ENCODE measurements around the gene LAT. TPM values are rescaled to one million over a fixed set of nuclear protein-coding genes. Genes with fewer than 3 reads are reported as not detected.

Gene LAT
- total RNA-seq, 2 experiments from 2014 or later: 17.5 to 19.8 TPM

GRCh38 chr16:28983644-28984043, 1.2 kb upstream of the LAT start:
- Histone ChIP-seq H3K4me2 (ENCODE audit: low read length) (no peak overlapping the region), H3K27ac (ENCODE audit: low read depth, low read length, poor library complexity, severe bottlenecking) (no peak overlapping the region), H4K20me1 (ENCODE audit: insufficient read depth, low read length) (no peaks in the 10 kb centered on the region), H3K9me3 (ENCODE audit: low read length) (peaks cover 10% of the 10 kb centered on the region), H3K79me2 (ENCODE audit: insufficient read depth, low read depth, low read length) (no peaks in the 10 kb centered on the region), H3K4me3 (ENCODE audit: low read depth, low read length, poor library complexity, severe bottlenecking) (no peak overlapping the region), H3K4me1 (ENCODE audit: insufficient read depth, low read length, poor library complexity, severe bottlenecking) (peaks cover 17% of the 10 kb centered on the region), H3K36me3 (ENCODE audit: insufficient read depth, low read length) (peaks cover 27% of the 10 kb centered on the region), H3K9me2 (ENCODE audit: insufficient read depth, low read length) (no peaks in the 10 kb centered on the region), H2AFZ (ENCODE audit: low read length) (no peak overlapping the region)
- no TSS peak for BruUV-seq (replicated peaks)
- no peak for TF ChIP-seq EZH2phosphoT487 (IDR thresholded peaks at IDR 0.05; ENCODE audit: borderline replicate concordance, low read depth, low read length)
- TF ChIP-seq CTCF (conservative IDR thresholded peaks at IDR 0.05; ENCODE audit: low read length): no peak
- POLR2A ChIA-PET: interaction anchor here (0.6 kb wide), 1 partner anchor 172 kb away, joined by 4 read pairs; no protein-coding TSS in a partner anchor
- intact Hi-C loops (cut with micrococcal nuclease; ENCODE audit: unreplicated experiment): no loop called here
- DNase-seq (ENCODE audit: low spot score): no peak
- CTCF ChIA-PET (ENCODE audit: unreplicated experiment): interaction anchor here (1.5 kb wide), 1 partner anchor 10 kb away, joined by 4 read pairs; the partner anchor contains the start of gene SPNS1

GRCh38 chr16:28984091-28984490, 761 bp upstream of the LAT start:
- Histone ChIP-seq H3K79me2 (ENCODE audit: insufficient read depth, low read depth, low read length) (no peaks in the 10 kb centered on the region), H3K4me3 (ENCODE audit: low read depth, low read length, poor library complexity, severe bottlenecking) (no peak overlapping the region), H2AFZ (ENCODE audit: low read length) (no peak overlapping the region), H3K4me2 (ENCODE audit: low read length) (peak overlapping the region; percentile 81), H3K9me2 (ENCODE audit: insufficient read depth, low read length) (no peaks in the 10 kb centered on the region), H3K9me3 (ENCODE audit: low read length) (peaks cover 10% of the 10 kb centered on the region), H3K36me3 (ENCODE audit: insufficient read depth, low read length) (peaks cover 27% of the 10 kb centered on the region), H3K27ac (ENCODE audit: low read depth, low read length, poor library complexity, severe bottlenecking) (peak overlapping the region; percentile 51), H4K20me1 (ENCODE audit: insufficient read depth, low read length) (no peaks in the 10 kb centered on the region), H3K4me1 (ENCODE audit: insufficient read depth, low read length, poor library complexity, severe bottlenecking) (peaks cover 17% of the 10 kb centered on the region)
- CTCF ChIA-PET (ENCODE audit: unreplicated experiment): interaction anchor here (1.5 kb wide), 1 partner anchor 10 kb away, joined by 4 read pairs; the partner anchor contains the start of gene SPNS1
- DNase-seq (ENCODE audit: low spot score): no peak
- TF ChIP-seq CTCF (conservative IDR thresholded peaks at IDR 0.05; ENCODE audit: low read length) (no peak), EZH2phosphoT487 (IDR thresholded peaks at IDR 0.05; ENCODE audit: borderline replicate concordance, low read depth, low read length) (no peak)
- intact Hi-C loops (cut with micrococcal nuclease; ENCODE audit: unreplicated experiment): no loop called here
- TSS peak; percentile 20 for BruUV-seq (replicated peaks)
- POLR2A ChIA-PET: interaction anchor here (0.6 to 1.4 kb wide), 2 partner anchors 10 to 171 kb away, joined by 4 to 6 read pairs; no protein-coding TSS in a partner anchor

Data from OCI-LY7 (cell line).